ENCODE results near the gene MRPL37.
"Not testable (repeated sequence)": the region's sequence is repeated elsewhere in the genome, so short reads cannot be mapped to it uniquely, and the experiment has no call there.

The MRPL37 gene

DNA sequence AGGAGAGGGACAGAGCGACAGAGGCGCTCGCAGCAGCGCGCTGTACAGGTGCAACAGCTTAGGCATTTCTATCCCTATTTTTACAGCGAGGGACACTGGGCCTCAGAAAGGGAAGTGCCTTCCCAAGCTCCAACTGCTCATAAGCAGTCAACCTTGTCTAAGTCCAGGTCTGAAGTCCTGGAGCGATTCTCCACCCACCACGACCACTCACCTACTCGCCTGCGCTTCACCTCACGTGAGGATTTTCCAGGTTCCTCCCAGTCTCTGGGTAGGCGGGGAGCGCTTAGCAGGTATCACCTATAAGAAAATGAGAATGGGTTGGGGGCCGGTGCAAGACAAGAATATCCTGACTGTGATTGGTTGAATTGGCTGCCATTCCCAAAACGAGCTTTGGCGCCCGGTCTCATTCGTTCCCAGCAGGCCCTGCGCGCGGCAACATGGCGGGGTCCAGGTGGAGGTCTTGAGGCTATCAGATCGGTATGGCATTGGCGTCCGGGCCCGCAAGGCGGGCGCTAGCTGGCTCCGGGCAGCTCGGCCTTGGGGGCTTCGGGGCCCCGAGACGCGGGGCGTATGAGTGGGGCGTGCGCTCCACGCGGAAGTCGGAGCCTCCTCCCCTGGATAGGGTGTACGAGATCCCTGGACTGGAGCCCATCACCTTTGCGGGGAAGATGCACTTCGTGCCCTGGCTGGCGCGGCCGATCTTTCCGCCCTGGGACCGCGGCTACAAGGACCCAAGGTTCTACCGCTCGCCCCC is at the start of gene MRPL37, which contains the start of gene CYB5RL:
Gene MRPL37 (plus strand): TSS at position 403 of the 754 bp plus-strand sequence. CDS start 77 bp downstream, at position 480.
Gene CYB5RL (minus strand): TSS at position 266 of the 754 bp plus-strand sequence. CDS start 4,414 bp downstream, outside the sequence.
- DNase-seq (ENCODE audit: low spot score): peak; percentile 94

DNA sequence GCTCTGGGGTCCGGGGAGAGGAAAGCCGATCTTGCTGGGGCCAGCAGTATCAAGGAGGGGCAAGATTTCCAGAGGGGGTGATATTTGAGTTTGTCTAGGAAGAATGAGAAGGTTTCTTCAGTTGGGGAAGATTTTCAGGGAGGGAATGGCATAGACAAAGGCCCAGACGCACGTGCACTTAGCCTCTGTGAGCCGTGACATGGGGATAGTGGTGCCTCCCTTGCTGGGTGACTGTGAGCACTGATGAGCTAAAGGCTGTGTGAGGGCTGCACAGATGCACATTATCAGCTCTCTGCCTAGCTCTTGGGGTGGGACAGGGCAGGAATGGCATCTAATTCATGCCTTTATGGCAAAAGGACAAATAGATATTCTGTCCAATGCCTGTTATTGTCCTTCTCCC is 49.0 kb upstream of the MRPL37 start:
- DNase-seq (ENCODE audit: low spot score): no peak

DNA sequence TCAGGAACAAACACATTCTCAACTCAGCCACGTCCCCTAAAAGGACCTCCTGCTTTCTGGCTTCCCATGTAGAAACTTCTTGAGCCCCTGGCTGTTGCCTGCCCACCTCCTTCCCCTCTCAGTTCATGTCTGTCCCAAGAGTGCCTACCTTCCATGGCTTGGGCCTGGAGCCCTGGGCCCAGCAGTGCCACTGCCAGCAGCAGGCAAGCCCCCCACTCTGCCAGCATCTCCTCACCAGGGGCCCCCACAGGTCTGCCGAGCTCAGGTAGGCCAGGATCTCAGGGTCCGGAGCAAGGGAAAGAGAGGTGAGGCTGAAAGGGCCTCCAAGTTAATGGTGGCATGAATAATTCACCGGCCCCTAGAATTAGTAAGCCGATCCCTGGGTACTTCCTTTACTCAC is 47.3 kb upstream of the MRPL37 start, which contains the start of gene CDCP2:
Gene CDCP2 (minus strand): TSS at position 305 of the 400 bp plus-strand sequence. CDS start 78 bp downstream, at position 227.
- DNase-seq (ENCODE audit: low spot score): no peak

DNA sequence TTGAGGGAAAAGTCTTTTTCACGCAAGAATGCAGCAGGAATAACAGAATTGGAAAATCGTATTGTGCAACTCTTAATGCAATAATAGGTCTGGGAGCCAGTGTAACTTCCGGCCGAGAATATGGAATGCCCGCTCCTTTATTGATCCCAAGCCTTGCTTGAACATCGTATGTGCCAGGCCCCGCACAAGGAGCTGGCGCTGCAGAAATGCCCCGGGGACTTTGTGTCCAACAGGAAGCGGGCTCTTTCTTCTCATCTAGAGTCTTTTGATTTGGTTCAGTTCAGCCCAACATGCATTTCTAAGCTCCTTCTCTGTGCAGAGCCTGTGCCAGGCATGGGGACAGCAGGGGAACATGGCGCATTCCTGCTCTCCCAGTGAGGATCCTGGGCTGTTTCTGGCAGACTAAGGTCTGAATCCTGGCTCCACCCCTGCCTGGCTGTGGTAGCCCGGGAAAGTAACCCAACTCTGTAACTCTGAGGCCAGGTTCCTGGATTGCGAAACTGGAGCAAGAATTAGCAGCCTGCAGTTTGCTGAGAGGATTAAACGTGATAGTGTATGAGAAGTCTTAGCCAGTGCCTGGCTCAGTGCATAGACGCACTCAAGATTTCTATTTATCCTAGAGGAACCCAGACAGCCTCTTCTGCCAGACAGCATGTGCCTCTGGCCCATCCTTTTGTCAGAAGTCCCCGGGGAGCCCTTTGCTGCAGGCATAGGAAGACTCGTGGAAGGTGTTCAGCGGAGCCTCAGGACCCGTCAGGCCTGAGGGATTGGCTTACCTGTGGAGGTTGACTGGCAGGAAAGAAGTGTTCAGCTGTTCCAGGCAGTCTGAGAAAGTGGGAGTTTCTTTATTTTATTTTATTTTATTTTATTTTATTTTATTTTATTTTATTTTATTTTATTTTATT is 46.2 kb upstream of the MRPL37 start:
- DNase-seq (ENCODE audit: low spot score): no peak

DNA sequence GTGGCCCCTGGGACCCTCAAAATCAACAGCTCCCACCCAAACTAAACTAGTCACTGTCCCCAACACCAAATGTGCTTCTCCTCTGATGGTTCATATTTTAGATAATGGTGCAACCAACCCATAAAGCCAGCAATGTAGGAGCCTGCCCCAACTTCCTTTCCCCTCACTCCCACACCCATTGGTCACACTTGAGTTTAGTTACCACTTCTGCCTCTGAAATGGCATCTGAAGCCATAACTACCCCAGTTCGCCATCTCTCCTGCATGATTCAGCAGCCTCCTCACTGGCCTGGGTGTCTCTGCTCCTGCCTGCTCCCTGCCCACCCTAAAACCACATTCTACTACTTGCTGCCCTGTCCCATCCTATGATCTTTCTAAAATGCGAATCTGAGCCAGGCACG is 43.8 kb upstream of the MRPL37 start:
- no peak for DNase-seq (ENCODE audit: low spot score)

DNA sequence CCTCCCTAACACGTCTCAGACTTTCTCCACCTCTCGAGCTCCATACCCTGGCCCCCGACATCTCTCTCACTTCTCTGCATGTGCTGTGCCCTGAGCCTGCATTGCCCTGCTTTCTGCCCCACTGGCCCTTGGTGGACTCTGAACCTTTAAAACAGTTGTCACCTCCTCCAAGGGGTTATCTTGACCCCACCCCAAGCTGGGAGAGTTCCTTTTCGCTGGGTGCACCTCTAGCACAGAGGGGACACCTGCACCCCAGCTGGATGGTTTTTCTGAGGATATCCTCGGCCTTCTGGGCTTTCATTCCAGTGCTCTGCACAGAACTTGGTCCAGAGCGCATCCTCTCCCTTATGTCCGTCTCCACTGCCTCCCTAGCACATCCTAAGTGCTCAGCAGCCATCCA is 43.0 kb upstream of the MRPL37 start:
- DNase-seq (ENCODE audit: low spot score): no peak

DNA sequence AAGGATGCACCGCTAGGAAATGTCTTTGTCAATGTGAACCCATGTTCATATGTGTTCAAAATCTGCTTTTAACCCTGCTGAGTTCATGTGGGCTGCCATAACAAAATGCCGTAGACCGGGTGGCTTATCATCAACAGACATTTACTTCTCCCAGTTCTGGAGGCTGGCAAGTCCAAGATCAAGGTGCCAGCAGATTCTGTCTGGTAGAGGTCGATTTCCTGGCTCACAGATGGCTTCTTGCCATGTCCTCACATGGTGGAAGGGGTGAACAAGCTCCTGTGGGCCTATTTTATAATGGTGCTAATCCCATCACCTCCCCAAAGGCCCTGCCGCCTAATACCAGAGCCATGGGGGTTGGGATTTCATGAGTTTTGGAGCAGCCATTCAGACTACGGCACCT is 42.6 kb upstream of the MRPL37 start:
- no peak for DNase-seq (ENCODE audit: low spot score)

DNA sequence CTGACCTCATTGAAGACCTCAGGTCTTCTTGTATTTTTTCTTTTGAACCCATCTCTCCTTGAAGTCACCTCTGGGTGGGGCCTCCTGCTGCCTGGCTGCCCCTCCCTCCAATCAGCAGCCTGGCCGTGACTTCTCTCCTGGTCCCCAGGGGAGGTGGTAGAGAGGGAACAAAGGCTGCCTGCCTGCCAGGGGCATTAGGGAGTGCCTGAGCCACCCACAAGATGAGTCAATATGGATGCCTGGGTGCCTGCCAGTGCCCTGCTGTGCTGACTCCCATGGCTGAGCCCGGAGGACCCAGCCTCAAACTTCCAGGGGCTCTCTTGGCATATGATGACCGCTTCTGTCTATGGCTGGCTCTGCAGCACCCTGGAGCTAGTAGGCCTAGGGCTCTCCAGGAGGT is 41.9 kb upstream of the MRPL37 start:
- DNase-seq (ENCODE audit: low spot score): peak; percentile 8

DNA sequence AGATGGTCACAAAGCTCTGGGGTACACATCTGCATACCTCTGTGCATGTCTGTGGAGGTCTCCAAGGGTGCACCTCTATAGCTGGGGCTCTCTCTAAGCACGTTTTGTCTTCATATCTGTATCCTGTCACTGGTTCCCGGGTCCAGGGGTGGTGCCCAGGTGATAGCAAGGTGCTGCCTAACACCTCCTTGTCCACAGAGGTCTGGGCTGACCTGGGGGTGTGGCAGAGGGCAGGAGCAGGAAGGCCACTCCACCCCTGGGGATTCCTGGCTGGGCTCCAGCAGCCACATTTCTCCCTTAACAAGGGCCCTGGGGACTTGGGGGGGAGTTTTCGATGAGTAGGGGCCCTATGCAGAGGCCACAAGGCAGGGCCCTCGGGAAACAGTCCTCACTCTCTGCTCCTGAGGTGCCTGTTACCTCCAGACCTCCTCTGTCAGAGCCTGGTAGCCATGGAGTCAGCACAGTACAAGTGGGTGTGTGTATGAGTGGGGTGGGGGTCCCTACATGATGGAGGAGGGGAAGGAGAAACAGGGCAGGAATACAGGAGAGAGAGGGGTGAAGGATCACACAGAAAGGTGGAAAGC is 40.1 kb upstream of the MRPL37 start:
- no peak for DNase-seq (ENCODE audit: low spot score)

DNA sequence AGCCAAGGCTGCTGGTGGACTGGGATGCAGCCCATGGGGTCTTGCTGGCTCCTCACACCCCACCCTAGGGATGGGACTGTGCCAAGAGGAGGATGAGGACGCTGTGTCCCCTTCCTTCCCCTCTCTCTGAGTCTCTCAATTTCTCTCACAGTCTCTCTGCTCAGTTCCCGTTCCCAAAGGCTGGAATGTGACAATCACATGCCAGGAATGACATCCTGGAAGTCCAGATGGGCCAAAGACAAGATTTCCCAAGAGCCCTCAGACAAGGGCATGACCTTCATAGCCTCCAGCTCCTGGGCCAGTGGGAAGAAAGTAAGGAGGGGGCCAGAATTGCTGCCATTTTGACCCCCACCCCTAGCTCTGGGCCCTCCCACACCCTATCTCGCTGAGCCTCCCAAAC is 39.6 kb upstream of the MRPL37 start:
- DNase-seq (ENCODE audit: low spot score): no peak

DNA sequence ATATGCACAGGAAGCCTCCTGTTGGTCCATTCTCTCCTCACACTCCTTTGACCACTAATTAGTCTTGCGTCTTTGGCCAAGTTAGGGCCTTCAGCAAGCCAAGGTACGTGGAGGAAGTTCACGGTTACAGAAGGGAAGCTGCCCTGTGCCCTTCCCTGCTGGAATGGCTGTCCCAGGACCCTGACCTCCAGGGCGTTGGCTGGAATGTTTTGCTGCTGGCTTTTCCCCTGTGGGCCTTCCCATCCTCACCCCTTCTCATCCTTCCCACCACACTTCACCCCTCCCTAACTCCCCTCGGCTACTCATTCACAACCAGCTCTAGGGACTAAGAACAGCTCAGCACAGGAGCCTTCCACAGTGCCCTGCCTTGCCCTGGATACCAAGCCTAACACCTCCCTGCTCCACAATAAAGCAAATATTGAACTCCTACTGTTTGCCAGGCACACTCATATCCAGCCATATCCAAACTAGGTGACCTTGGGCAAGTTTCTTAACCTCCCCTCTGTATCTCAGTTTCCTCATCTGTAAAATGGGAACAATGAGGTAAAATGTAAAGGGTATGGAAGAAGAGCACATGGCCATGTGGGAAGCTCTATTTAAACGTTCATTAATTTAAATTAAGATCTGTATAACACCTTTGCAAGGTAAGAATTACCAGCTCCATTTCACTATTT is 38.3 kb upstream of the MRPL37 start:
- no peak for DNase-seq (ENCODE audit: low spot score)

DNA sequence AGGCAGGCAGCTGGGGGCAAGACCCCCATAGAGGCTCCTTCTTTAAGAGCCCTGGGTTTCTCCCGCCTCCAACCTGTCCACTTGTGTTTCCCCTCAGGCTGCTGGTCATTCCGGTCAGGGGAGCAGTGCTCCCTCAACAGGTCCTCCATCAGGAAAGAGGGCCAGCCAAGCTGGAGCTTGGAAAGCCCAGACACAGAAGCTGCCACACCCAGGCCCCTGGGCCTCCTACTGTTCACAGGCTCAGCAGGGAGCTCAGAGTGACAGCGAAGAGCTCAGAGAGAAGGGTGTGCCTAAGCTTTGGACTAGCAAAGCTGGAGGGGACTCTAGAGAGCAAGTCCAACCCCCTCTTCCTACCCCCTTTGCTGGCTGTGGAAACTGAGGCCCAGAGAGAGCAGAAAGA is 36.9 kb upstream of the MRPL37 start:
- no peak for DNase-seq (ENCODE audit: low spot score)

DNA sequence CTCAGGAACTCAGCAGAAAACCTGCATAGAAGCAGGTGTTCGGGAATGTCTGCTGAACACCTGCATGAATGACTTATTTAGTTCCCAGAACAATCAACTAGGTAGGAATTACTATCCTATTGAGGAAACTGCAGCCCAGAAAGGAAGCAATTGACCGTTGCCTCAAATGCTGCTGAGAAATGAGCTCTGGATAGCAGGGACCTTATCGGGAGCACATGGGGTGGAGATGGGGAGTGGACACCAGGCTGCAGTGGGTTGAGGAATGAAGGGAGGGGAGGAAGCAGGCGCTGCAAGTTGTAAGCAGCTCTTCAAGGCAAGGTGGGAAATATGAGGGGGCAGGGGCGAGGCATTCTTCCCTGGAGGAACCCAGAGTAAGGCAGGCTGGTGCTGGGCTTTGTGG is 36.4 kb upstream of the MRPL37 start:
- no peak for DNase-seq (ENCODE audit: low spot score)

DNA sequence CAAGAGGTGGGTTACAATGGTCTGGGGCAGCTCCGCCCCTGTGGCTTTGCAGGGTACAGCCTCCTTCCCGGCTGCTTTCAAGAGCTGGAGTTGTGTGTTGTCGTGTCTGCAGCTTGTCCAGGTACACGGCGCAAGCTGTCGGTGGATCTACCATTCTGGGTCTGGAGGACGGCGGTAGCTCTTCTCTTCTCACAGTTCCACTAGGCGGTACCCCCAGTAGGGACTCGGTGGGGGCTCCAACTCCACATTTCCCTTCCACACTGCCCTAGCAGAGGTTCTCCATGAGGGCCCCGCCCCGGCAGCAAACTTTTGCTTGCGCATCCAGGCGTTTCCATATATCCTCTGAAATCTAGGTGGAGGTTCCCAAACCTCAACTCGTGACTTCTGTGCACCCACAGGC is 34.8 kb upstream of the MRPL37 start:
- DNase-seq (ENCODE audit: low spot score): no peak

DNA sequence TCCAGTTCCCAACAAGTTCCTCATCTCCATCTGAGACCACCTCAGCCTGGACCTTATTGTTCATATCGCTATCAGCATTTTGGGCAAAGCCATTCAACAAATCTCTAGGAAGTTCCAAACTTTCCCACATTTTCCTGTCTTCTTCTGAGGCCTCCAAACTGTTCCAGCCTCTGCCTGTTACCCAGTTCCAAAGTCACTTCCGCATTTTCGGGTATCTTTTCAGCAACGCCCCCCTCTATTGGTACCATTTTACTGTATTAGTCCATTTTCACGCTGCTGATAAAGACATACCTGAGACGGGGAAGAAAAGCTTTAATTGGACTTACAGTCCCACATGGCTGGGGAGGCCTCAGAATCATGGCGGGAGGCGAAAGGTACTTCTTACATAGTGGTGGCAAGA is 33.6 kb upstream of the MRPL37 start:
- not testable (repeated sequence) for DNase-seq (ENCODE audit: low spot score)

DNA sequence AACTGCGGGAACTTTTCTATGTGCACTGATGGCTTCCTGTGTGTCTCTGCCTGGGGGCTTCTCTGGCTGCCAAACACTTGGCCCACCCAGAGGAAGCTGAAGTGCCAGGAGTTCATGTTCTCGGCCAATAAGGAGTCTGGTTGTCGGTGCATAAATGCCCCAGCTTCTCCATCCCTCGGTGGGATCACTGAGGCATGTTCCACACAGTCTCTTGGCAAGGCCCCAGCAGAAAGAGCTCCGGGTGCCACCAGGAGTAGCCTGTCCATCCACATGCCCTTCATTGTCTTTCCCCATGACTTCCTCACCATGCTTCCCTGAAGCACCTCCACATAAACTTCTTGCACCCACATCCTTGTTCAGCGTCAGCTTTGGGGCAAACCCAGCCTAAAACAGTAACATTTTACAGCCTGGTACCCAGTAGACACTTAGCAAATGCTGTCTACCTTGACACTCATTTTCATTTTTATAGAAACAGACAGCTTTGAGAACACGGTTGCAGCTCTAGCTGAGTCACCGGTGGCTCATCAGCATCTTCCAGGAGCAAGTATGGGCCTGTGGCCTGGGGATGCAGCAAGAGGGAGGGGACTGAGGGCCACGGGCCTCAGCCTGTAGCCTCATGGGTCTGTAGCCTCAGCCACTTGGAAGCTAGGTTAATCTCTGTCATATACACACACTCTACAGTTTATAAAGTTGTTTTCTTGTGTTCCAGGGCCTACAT is 32.4 kb upstream of the MRPL37 start:
- peak; percentile 19 for DNase-seq (ENCODE audit: low spot score)

DNA sequence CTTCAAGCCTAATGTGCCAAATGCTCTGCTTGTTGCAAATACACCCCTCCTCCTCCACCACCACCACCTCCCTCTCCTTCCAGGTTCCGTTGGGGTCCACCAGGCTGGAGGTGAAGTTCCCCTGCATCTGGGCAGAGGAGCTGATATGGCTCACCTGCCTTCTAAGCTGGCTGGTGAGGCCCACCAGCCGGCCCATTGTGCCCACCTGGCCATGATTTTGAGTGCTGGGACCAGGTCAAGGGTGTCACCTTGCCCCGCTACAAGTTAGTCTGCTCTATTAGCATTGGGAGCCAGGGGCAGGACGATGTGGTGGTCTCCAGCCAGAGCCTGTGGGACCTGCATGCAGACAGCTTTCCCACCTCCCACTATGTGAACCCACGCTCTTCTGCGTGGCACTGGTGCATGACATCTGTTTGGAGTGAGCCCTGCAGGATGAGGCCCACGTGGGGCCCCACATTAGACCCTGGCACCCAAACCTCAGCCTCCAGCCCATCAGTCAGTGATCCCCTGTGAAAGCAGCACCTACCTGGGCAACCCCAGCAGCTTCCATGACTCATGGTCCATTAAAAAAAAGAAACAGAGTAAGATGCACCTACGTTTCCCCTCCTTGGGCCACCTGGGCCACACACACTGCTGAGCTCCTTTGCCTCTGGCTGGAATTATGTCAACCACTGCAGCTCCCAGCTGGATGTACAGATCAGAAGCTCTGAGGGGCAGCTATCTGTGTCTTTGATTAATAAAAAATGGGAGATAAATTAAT is 31.6 kb upstream of the MRPL37 start:
- no peak for DNase-seq (ENCODE audit: low spot score)

DNA sequence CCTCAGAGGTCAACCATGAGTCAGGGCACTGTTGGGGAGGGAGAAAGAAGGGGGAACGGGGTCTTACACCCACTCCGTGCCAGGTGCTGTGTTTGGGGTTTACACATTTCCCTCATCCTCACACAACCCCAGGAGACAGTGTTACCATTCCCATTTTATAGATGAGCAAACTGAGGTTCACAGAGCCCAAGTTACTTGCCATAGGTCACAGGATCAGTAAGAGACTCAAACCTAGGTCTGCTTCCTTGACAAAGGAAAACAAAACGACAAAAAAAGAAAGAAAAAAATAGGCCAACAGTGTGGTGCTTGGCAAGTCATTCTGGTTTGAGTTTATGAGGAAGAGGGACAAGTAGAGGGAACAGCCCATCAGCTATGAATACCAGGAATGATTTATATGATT is 30.9 kb upstream of the MRPL37 start:
- no peak for DNase-seq (ENCODE audit: low spot score)

DNA sequence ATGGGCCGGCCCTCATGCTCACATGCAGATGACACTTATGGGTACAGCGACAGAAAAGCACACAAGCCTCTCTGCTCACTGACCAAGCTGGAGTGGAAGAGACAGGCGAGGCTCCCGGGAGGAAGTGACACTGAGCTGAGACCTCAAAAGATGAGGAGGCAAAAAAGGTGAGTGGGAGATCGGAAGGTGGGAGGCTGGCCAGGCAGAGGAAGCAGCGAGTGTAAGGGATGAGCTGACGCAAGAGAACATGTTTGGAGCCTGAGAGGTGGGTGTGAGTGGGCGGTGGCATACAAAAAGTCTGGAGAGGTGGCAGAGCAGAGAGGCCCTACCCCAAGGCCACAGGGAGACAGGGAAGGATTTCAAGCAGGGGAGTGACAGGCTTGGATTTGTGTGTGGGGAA is 29.0 kb upstream of the MRPL37 start:
- DNase-seq (ENCODE audit: low spot score): no peak

DNA sequence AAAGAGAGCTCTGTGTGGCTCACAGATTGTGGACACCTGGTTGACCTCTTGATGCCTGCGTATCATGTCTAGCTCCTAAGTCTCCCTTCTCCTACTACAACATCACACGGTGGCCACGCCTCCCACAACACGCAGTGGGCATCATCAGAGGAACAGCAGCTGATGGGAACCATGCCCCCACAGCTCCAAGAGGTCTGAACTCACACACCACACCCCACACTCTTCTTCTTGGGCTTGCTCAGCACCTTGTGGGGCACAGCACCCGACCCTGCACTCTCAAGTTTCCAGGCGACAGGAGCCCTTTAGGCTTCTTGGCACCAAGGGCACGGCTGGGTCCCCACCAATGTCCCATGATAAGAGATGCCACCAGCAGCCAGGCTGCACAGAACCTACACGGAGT is 28.4 kb upstream of the MRPL37 start:
- no peak for DNase-seq (ENCODE audit: low spot score)
